ENCODE data around the gene NTMT1.
"Not testable (repeated sequence)": the region's sequence is repeated elsewhere in the genome, so short reads cannot be mapped to it uniquely, and the experiment has no call there.

The NTMT1 gene

DNA sequence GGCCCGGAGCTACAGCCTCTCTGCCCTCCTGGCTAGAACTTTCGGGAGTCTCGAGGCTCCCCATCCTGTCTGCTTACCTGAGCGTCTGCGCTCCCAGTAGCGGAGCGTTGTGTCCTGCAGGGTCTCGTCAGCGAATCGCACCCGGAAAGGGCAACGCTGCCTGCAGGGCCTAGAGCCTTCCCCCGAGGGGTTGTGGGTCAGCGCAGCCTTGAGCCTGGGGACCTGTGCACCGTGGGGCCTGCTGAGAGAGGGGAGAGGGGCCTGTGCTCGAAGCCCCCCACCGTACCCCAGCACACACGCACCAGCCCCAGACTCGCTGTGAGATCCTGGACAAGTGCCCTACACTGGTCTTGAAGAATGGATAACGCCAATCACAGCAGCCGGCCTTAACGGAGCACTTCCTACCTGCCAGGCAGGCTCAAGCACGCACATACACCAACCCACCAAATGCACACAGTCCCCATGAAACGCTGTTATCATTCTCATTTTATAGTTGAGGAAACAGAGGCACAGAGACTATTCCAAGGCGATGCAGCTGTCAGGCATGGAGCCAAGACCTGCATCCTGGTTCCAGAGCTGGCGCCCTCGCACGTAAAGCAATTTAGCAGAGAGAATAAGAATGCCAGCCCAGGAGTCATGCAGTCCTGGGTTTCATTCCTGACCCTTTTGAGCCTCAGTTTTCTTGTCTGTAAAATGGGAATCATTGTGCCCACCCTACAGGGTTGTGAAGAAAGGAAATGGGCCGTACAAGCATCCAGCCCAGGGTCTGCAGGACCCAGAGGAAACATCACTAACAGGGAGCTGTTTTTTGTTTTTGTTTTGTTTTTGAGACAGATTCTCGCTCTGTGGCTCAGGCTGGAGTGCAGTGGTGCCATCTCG, 10.3 kb upstream of the NTMT1 start:
- no peak for DNase-seq

DNA sequence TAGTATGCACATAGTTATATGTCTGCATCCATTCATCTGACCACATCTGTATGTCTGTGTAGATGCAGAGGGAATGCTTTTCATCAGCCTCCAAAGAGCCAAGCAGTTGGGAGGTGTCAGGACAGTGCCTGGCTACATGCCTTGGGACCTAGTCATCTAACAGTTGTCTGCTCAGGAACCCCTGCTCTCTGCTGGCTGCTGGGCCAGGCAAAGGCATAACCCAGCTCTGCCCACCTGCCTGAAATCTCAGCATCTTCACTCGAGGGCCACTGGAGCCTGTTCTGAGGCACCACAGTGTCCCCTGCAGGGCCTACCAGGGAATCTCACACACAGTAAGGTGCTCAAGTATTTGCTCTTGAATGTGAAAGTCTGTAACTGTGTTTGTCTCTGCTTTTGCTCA, 8.8 kb upstream of the NTMT1 start:
- DNase-seq, result peak; percentile 13

DNA sequence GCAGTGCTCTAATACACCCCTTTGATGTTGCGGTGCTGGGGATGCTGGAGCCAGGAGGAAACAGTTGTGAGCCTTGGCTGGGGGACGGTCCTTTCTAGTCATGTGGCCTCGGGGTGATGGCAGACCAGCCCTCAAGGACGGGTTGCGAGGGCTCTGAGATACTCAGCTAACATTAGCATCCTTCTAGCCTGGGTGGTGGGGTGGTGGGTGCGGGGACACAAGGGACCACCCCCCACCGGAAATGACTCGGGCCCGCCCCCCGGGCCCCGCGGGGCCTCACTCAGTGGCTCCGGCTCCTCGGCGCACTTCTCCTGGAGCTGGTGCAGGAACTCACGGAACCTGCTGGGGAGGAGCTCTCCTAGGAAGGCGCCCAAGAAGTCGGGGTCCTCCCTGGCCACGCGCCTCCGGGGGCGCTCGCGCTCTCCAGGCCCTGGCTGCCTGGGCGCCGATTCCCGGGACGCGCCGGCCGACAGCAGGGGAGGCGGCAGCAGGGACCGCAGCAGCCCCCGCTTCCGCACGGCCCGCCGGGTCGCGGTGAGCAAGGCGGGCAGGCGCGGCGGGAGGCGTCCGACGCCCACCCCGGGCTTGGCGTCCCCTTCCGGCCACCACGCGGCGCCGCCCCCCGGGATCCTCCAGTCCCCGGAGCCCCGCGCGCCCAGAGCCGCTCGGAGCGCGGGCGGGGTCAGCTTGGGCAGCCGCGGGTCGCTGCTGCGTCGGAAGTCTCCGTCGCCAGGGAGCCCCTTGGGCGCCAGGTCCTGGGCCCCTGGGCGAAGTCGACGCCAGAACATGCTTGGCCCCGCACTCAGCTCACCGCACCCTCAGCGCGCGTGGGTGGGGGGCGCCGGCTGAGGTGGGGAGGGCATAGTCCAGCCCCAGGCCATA, 5.9 kb upstream of the NTMT1 start:
- DNase-seq, result no peak

DNA sequence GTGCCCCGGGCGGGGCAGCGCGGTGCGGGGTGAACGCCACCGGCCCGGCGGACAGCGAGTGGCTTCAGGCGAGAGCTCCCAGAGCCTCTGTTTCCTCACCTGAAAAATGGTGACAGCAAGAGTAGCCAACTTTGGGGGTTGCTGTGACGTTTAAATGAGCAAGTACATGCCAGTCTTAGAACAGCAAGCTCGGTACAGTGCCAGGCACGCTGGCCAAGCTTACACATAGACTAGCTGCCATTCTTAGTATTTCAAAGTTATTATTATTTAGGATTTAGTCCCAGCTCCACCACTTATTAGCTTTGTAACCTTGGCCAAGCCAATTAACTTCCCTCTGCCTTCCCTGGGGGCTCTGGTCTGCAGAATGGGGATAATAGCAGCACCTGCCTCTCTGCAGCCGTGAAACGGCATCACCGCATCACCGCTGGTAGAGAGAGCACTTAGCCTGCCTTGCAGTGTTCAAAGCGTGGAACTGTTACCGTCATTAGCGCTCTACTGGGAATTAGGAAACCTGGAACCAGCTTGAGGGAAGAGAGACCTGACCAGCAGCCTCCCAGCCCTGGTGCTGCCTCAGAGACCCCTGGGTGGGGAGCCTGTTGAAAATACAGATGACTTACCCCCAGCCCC, 5.2 kb upstream of the NTMT1 start, which contains the start of gene C9orf50:
Gene C9orf50 (minus strand): TSS at position 433 of the 627 bp plus-strand sequence. CDS start 527 bp downstream, outside the sequence.
- peak; percentile 46 for DNase-seq

DNA sequence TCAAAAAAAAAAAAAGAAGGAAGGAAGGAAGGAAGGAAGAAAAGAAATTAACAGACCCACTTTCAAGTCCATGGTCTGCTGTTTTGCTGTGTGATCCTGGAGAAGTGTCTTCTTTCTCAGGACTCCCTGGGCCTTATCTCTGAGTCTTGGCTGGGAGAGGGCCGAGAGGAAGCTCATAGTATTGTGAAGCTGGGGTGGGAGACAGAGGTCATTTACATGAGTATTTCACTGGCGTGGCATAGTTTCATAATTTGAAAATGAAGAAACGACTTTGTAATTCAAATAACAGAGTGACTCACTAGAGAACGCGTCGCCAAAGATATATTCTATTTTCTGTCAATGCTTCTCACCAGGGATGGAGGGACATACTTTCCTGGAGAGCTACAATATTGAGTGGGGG, 2.6 kb upstream of the NTMT1 start:
- no peak for DNase-seq

DNA sequence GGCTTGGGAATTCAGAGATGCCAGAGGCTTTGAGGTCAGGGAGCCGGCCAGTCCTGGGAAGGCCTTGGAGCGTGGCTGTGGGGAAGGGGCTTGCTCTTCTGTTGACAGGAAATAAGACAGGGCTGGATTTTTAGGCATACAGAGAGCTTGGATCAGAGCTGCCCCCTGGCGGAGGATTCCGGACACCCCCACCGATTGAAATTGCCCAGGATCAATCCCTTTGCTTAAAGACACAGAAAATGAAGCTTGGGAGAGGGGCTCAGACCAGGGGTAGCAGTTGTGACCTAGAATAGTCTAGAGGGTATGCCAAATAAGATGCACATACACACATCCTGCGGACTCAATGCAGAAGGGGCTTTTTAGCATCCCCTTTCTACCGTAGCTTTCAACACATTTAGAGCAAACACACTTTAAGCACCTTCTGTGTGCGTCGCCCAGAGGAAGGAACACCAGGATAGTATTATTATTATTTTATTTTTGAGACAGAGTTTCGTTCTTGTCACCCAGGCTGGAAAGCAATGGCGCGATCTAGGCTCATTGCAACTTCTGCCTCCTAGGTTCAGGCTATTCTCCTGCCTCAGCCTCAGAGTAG, 1.7 kb upstream of the NTMT1 start:
- peak; percentile 67 for DNase-seq

DNA sequence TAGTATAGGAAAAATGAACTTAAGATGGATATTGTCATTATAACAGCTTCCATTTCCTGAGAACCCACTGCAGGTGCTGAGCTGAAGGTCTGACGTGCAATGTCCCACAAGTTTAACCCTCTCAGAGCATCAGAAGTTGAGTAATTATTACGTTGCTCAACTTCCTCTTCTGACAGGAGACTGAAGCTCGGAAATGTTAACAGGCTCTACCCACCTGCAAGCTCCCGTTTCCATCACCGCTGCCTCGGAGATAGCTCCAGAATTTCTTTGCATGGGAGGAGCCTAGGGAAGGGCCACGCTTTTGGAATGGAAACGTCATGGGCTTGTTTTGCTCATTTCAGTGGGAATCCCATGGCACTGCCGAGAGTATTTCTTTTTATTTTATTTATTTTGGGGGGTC, 1.0 kb upstream of the NTMT1 start:
- DNase-seq, result no peak

DNA sequence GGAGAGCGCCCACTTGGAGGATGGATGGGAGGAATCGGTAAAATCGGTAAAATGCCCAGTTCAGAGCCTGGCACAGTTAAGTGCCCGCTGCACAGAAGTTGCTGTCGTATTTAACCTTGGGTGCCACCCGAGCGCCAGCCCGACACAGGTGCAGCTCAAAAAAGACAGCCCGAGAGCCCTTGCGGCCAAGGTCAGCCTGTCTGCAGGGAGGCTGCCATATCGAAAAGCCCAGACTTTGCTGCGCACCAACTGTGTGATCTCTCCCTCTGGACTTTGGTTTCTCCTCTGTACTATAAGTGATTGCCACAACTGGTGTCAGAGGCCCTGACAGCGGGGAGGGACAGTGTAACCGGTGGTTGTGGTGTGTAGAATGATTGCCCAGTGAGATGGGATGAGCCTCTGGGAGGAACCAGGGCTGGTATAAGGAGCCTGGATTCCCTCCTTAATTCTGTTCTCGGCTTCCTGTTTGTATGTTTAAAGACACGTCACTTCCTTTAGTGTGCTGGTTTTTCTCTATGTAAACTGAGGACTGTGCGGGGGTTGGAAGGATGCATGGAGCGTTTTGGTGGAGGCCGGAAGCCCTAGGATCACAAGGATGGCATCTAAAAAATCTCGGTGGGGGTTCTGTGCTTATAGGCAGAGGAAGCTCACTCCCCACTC, 792 bp downstream of the NTMT1 start:
- no peak for DNase-seq

DNA sequence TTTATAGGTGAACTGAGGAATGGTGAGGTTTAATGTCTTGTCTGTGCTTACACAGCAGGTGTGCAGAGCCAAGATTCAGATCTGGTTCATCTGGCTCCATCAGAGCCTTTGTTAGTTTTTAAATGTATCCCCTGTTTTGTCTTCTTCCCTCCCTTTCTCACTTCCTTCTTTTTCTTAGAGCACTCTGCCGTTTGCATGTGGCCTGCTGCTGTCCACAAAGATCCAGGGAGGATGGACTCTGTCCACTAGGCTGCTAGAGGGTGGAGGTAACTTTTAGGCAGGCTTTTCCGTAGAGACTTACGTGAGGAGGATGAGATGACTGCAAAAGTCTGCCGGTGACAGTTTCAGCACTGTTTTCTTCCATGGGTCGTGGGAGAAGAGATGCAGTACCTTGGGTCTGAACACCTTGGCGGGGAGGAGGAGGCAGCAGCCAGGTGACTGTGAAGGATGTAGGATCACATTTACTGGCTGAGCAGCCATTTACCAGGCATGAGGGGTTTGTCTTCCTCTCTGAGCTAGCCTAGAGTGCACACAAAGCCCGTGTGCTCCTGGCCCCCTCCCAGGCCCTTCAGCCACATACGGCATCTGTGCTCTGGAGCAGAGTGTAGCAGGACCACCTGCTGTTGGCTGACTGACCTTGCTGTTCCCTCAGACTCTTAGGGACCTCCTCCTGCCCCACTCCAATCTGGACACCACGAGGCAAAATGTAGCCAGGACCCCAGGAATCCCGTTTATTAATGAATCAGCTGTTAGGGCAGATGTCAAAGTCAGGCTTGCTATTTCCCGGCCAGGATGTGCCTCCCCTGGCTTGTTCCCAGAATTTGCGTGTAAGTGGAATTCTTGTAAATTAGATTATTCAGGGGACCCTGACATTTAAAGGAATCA, 1.8 kb downstream of the NTMT1 start:
- DNase-seq, result no peak

DNA sequence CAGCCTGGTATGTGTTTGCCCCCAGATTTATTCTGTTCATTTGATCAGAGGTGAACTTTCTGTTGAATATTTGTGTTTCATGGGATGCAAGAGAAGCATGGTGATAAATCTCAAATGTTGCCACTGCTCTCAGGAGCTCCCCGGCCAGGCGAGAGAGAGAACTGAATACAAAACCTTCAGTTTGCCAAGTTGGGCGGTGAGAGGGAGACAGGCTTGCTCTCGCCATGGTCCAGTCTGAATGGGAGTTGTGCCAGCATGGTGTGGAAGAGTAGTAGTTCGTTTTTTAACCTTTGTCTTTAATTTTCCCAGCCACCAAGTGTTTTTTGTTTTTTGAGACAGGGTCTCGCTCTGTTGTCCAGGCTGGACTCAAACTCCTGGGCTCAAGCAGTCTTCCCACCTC, 2.7 kb downstream of the NTMT1 start:
- DNase-seq, result no peak

DNA sequence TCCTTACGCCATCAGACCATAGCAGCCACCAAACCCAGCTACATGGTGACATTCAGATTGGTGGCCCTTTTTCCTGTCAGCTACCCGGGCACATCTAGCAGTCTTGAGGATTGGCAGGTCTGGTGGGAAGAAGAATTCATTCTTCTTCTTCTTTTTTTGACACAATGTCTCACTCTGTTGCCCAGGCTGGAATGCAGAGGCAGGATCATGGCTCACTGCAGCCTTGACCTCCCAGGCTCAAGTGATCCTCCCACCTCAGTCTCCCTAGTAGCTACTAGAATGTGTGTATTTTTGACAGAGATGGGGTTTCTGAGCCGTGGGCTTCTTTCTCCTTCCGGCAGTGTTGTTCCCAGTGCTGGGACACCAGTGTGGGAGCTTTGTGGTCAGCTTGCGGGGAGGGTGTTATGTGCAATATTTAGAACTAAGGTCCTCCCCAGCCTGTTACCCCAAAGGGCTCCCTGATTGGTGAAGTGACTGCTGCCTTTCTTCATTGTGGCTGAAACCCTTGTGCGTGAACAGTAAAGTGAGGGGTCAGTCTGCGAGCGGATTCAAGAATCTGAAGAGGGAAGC, 3.4 kb downstream of the NTMT1 start:
- DNase-seq, result no peak

DNA sequence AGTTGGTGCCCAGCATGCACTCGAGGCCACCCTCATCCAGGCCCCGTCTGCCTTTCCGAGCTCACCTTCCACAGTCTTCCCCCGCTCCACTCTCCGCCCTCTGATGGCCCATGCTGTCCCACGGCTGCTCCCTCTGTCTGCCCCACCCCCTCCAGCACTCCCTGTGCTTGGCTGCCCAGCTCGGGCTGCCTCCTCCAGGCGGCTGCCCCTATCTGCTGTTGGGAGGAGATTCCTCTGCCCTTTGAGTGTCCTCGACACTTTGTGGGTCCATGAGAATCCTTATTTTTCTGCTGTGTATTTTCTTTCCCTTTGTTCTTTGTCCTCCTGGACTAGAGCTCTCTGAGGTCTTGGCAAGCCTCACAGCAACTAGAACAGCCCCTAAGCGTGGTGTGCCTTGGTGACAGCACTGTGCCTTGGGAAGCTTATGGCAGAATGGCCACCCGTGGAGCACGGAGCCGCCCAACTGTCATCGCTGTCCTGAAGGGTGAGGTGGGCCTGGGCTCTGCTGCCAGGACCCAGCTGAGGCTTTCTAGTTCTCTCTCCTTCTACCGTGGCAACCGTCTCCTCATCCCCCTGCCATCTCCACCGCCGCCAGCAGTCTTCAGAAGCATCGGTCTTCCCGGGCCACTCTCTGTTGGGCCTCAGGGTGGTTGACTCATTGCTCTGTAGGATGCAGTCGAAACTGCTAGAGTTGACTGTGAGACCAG, 5.2 kb downstream of the NTMT1 start:
- no peak for DNase-seq

DNA sequence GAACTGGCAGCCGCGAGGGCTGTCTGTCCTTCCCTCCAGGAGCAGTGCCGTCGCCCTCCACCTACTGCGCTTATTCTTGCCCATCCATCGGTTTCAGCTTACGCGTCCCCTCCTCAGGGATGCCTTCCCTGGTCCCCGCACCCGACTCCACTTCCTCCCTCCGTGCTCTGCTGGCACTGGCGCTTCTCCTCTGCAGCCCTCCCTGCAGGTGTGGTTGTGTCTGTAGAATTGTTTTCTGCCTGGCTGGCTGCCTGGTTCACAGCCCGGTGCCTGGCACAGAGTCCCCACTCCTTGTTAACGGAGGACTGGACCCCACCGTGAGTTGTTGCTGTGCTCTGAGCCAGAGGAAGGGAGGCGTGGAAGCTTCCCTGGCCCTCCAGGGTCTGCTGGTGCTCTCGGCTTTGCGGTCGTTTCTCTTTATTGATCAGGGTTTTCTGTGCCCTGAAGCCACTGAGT, 5.7 kb downstream of the NTMT1 start:
- no peak for DNase-seq

DNA sequence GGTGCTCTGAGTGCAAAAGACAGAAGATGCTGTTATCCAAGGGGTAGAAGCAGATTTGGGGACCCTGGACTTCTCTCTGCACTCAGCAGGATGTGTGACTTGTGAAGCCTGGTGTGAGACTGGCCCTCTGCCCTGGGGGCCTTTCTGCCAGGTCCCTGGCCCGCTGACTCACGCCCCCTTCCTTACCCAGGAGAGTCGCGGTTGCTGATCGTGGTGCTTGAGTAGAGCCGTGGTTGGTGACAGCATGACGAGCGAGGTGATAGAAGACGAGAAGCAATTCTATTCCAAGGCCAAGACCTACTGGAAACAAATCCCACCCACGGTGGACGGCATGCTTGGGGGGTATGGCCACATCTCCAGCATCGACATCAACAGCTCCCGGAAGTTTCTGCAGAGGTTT, 6.5 kb downstream of the NTMT1 start:
- DNase-seq, result no peak

DNA sequence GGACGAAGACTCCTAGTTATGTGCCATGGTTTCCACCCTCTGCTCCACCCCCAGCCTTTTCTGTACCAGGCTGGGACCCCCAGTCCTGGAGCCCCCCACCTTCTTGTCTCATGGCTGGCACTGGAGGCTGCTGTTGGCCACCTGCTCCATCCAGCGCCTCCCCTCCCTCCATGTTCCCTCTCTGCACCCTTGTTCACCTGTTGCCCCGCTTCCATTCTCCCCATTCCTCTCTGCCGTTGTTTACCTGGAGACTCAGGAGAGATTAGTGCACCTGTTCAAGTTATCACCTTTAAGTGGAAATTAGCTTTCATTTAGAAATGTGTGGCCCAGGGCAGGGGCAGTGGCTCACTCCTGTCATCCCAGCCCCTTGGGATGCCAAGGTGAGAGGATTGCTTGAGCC, 7.2 kb downstream of the NTMT1 start:
- no peak for DNase-seq

DNA sequence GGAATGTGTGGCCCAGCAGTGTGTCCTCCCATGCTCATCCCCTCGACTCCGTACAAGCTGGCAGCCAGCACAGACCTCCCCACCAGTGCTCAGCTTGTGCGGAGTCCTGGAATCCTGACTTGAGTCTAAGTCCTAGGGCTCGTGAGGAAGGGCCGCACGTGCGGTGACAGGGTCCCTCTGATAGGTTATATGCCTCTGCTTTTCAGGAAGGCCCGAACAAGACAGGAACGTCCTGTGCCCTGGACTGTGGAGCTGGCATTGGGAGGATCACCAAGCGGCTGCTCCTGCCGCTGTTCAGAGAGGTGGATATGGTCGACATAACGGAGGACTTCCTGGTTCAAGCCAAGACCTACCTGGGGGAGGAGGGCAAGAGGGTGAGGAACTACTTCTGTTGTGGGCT, 7.9 kb downstream of the NTMT1 start:
- no peak for DNase-seq

DNA sequence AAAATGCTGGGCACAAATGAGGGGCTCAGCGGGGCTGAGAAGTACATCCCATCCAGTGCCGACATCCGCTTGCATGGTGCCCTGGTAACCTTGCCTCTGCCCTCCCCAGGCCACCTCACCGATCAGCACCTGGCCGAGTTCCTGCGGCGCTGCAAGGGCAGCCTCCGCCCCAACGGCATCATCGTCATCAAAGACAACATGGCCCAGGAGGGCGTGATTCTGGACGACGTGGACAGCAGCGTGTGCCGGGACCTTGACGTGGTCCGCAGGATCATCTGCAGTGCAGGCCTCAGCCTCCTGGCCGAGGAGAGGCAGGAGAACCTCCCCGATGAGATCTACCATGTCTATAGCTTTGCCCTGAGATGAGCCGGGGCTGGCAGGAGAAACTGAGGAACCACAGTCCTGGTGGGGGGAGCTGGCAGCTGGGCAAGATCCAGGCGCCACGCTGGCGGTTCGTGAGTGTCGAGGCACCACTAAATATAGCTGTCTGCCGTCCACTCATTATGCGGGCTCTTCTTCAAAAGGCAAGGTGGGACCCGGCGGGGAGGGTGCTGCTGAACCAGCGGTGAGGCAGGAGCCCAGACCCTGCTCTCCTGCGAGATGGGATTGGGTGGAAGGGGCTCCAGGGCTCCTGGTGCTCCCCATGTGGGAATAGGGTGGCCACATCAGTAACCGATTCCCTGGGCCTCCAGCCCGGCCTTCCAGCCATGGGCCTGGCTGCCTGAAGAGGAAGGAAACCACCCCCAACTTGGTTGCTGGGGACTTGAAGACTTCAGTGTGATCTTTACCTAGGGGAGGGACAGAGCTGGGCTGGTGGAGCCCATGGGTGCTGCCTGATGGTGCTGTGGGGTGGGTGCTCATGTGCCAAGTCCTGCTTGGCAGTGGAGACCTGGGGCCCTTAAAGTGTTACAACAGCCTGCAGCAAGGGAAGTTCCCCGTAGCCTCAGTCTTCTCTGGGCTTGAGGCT, 9.4 kb downstream of the NTMT1 start:
- no peak for DNase-seq

DNA sequence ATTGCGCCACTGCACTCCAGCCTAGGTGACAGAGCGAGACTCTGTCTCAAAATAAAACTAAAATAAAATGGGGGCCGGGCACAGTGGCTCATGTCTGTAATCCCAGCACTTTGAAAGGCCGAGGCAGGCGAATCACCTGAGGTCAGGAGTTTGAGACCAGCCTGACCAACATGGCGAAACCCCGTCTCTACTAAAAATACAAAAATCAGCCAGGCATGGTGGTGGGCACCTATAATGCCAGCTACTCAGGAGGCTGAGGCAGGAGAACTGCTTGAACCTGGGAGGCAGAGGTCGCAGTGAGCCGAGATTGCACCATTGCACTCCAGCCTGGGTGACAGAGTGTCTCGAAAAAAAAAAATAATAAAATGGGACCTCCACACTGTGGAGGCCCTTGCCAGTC, 10.4 kb downstream of the NTMT1 start:
- not testable (repeated sequence) for DNase-seq

DNA sequence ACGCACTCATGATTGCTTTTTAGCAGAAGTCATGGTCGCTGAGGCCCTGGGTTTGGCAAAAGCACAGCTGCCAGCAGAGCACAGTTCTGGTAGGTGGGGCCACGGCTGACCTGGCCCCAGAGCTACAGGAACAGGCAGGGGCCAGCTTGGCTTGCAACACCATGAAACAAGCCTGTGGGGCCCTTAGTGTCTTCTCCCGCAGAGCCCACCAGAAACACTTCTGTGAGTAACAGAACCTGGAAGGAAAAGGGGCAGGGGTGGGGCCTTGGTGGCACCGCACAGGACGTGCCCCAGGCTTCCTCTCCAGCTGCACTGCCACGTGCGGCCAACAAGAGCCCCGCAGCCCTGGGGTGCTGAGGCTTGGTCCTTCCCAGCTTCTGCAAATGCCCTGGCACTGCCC, 11.1 kb downstream of the NTMT1 start:
- no peak for DNase-seq
